ENCODE results near the gene TNFAIP8.

Gene TNFAIP8

GRCh38 chr5:119328753-119329602, 26.8 kb upstream of the TNFAIP8 start:
- DNase-seq = peak in 10 of 58 donors; percentile 3 to 45 (median 8)

- DNase-seq = no peak
These were observed 26.2 kb upstream of the TNFAIP8 start for GRCh38 chr5:119329666-119330065.

GRCh38 chr5:119330367-119331183, 25.2 kb upstream of the TNFAIP8 start:
- no peak for DNase-seq

- DNase-seq = no peak
These were observed 24.2 kb upstream of the TNFAIP8 start for GRCh38 chr5:119331566-119332095.

GRCh38 chr5:119332208-119332607, 23.6 kb upstream of the TNFAIP8 start:
- no peak for DNase-seq

- DNase-seq = no peak
These were observed 22.8 kb upstream of the TNFAIP8 start for GRCh38 chr5:119332978-119333401.

- no peak for DNase-seq
These were observed 22.4 kb upstream of the TNFAIP8 start for GRCh38 chr5:119333421-119333851.

- DNase-seq = no peak
These were observed 20.6 kb upstream of the TNFAIP8 start for GRCh38 chr5:119335261-119335677.

- DNase-seq = no peak
These were observed 19.6 kb upstream of the TNFAIP8 start for GRCh38 chr5:119336262-119336661.

GRCh38 chr5:119336845-119337580, 18.8 kb upstream of the TNFAIP8 start:
- DNase-seq = no peak

- DNase-seq = no peak
These were observed 17.4 kb upstream of the TNFAIP8 start for GRCh38 chr5:119338326-119338946.

- no peak for DNase-seq
These were observed 16.5 kb upstream of the TNFAIP8 start for GRCh38 chr5:119339344-119339743.

GRCh38 chr5:119339965-119340364, 15.9 kb upstream of the TNFAIP8 start:
- no peak for DNase-seq

GRCh38 chr5:119340597-119341218, 15.1 kb upstream of the TNFAIP8 start:
- DNase-seq = no peak

- DNase-seq = no peak
These were observed 14.1 kb upstream of the TNFAIP8 start for GRCh38 chr5:119341452-119342349.

- no peak for DNase-seq
These were observed 13.4 kb upstream of the TNFAIP8 start for GRCh38 chr5:119342406-119342805.

- DNase-seq = no peak
These were observed 12.8 kb upstream of the TNFAIP8 start for GRCh38 chr5:119343052-119343451.

GRCh38 chr5:119343766-119344165, 12.1 kb upstream of the TNFAIP8 start:
- DNase-seq = no peak

GRCh38 chr5:119344231-119344630, 11.6 kb upstream of the TNFAIP8 start:
- no peak for DNase-seq
